Type B pancreatic cell (in vitro differentiated cells): ENCODE data around the gene PLCB1. TPM values are rescaled to one million over a fixed set of nuclear protein-coding genes. Genes with fewer than 3 reads are reported as not detected.
"Not testable (repeated sequence)": the region's sequence is repeated elsewhere in the genome, so short reads cannot be mapped to it uniquely, and the experiment has no call there.

Experiments
- DNase-seq: peaks from one replicate; pipeline ENCODE4 v3.0.0; 2021; ENCODE audit warnings: mixed read lengths; ENCODE audit not compliant: unreplicated experiment; ENCODE audit errors: extremely low spot score
- H3K27ac Mint-ChIP-seq: 2 replicates; pipeline ENCODE4 v1.8.0; 2021; ENCODE audit warnings: mild to moderate bottlenecking, mixed read lengths
- H3K27me3 Mint-ChIP-seq: 2 replicates; pipeline ENCODE4 v1.8.0; 2021; ENCODE audit warnings: mixed read lengths
- H3K36me3 Mint-ChIP-seq: 2 replicates; pipeline ENCODE4 v1.8.0; 2021; ENCODE audit warnings: mixed read lengths
- H3K4me1 Mint-ChIP-seq: one replicate; pipeline ENCODE4 v1.8.0; 2021; ENCODE audit warnings: mixed read lengths; ENCODE audit not compliant: unreplicated experiment
- H3K4me3 Mint-ChIP-seq: 2 replicates; pipeline ENCODE4 v1.8.0; 2021; ENCODE audit warnings: mild to moderate bottlenecking, mixed read lengths
- H3K9me3 Mint-ChIP-seq: 2 replicates; pipeline ENCODE4 v1.8.0; 2021; ENCODE audit warnings: mixed read lengths
- CTCF ChIP-seq: fragments of 200-600 bp; sonication (generic); conservative IDR thresholded peaks from 2 replicates; pipeline ENCODE4 v1.5.0; 2021; ENCODE audit warnings: antibody characterized with exemption, mild to moderate bottlenecking
- total RNA-seq: library from RNA; stranded (reverse); gene quantifications from 2 replicates; pipeline ENCODE4 v1.2.1, GENCODE V29; 2021; ENCODE audit warnings: low replicate concordance

Gene PLCB1
- total RNA-seq, 1 donor from 2014 or later, result 17.9 TPM

DNA sequence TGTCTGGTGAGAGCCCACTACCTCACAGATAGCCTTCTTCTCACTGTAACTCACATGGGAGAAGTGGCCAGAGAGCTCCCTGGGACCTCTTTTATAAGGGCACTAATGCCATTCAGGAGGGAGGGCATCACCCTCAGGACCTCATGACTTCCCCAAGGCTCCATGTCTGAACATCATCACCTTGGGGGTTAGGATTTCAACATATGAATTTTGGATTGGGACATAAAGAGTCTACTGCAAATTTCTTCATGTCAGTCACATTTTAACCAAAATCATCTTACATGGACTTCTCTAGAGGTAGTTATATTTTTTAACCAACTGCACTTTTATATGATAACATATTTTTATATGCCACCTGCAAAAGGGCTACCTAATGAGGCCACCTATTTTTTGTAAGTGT is 324.7 kb downstream of the PLCB1 start:
- Mint-ChIP-seq H3K9me3 (no peaks in the 10 kb centered on the region), H3K27ac (no peak overlapping the region), H3K27me3 (no peaks in the 10 kb centered on the region), H3K4me3 (no peak overlapping the region), H3K36me3 (no peaks in the 10 kb centered on the region), H3K4me1 (no peaks in the 10 kb centered on the region)
- no peak for DNase-seq
- no peak for TF ChIP-seq CTCF

DNA sequence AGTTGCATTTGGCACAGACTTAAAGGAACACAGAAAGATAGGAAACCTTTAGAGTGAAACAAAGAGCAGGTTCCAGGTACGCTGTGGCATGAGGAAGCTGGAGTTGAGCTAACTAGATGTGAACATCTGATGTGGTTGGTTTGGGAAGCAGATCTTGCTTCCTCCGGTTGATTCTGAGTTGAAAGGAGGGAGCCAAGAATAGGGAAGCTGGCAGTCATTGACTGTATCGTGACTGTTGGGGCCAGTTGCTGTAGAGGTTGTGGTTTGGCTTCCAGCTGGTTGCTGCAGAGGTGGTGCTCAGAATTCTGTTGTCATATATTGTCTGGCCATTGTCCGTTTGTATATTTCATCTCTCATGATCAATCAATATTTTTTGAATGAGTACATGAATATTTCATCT is 325.9 kb downstream of the PLCB1 start:
- H3K27ac Mint-ChIP-seq, result no peak overlapping the region
- H3K4me3 Mint-ChIP-seq, result no peak overlapping the region
- no peaks in the 10 kb centered on the region for H3K27me3 Mint-ChIP-seq
- no peak for DNase-seq
- no peak for TF ChIP-seq CTCF
- no peaks in the 10 kb centered on the region for H3K4me1 Mint-ChIP-seq
- no peaks in the 10 kb centered on the region for H3K9me3 Mint-ChIP-seq
- no peaks in the 10 kb centered on the region for H3K36me3 Mint-ChIP-seq

DNA sequence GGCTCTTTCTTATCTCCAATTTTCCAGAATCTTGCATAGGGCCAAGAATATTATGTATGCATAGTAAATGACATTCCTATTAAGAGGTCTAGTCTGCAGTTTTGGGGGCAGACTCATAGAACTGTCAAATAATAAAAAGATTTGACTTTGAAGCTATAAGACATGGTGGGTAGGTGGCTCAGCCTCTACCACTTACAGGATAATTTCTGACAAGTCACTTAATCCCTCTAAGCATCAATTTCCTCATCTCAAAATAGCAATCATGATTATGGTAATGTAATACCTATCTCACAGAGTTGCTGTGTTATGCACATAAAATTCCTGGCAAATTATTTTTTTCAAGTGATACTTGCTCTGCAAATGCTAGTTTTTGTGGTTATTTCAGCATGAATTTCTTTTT is 329.1 kb downstream of the PLCB1 start:
- no peaks in the 10 kb centered on the region for H3K36me3 Mint-ChIP-seq
- DNase-seq, result no peak
- H3K27me3 Mint-ChIP-seq, result no peaks in the 10 kb centered on the region
- no peak overlapping the region for H3K27ac Mint-ChIP-seq
- H3K4me3 Mint-ChIP-seq, result no peak overlapping the region
- no peaks in the 10 kb centered on the region for H3K4me1 Mint-ChIP-seq
- no peak for TF ChIP-seq CTCF
- peaks cover 5% of the 10 kb centered on the region for H3K9me3 Mint-ChIP-seq

GRCh38 chr20:8464368-8464767 is 332.3 kb downstream of the PLCB1 start:
- no peaks in the 10 kb centered on the region for H3K4me1 Mint-ChIP-seq
- H3K4me3 Mint-ChIP-seq, result no peak overlapping the region
- no peak for TF ChIP-seq CTCF
- DNase-seq, result no peak
- no peaks in the 10 kb centered on the region for H3K36me3 Mint-ChIP-seq
- H3K27me3 Mint-ChIP-seq, result no peaks in the 10 kb centered on the region
- no peak overlapping the region for H3K27ac Mint-ChIP-seq
- peaks cover 5% of the 10 kb centered on the region for H3K9me3 Mint-ChIP-seq

GRCh38 chr20:8466781-8467180 is 334.7 kb downstream of the PLCB1 start:
- H3K9me3 Mint-ChIP-seq, H3K4me3 Mint-ChIP-seq, DNase-seq, H3K36me3 Mint-ChIP-seq, H3K27me3 Mint-ChIP-seq, H3K27ac Mint-ChIP-seq: not testable (repeated sequence)
- peaks cover 14% of the 10 kb centered on the region for H3K4me1 Mint-ChIP-seq

GRCh38 chr20:8470156-8470555 is 338.1 kb downstream of the PLCB1 start:
- Mint-ChIP-seq H3K27me3 (no peaks in the 10 kb centered on the region), H3K36me3 (no peaks in the 10 kb centered on the region), H3K27ac (no peak overlapping the region), H3K4me3 (no peak overlapping the region), H3K9me3 (no peaks in the 10 kb centered on the region), H3K4me1 (peaks cover 17% of the 10 kb centered on the region)
- no peak for TF ChIP-seq CTCF
- DNase-seq, result no peak
